ENCODE measurements around the gene P2RY6.

P2RY6 gene

DNA sequence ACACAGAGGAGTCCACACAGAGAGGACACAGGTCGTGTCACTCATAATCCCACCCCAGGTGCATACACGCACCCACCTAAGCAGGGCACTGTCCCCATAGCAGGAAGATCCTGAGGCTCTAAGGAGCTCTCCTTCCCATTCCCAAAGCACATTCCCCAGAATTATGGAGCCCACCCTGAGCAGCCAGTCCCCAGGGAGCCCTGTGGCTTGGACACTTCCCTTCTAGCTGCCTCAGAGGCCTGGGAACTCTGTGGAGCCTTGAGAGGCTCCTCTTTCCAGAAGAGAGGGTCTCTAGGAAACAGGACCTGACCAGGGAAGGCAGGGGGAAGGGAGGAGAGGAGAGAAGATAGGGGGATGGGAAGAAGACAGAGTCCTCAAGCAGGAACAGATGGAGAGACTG lies 65.7 kb downstream of the P2RY6 start:
- DNase-seq: no peak

- DNase-seq: no peak
Measured at GRCh38 chr11:73338279-73338678, 66.1 kb downstream of the P2RY6 start.

- DNase-seq: no peak
Measured at GRCh38 chr11:73340164-73340563, 68.0 kb downstream of the P2RY6 start.

GRCh38 chr11:73342633-73343032 lies 70.5 kb downstream of the P2RY6 start:
- DNase-seq: peak in 2 of 14 donors; percentile 13 to 44

DNA sequence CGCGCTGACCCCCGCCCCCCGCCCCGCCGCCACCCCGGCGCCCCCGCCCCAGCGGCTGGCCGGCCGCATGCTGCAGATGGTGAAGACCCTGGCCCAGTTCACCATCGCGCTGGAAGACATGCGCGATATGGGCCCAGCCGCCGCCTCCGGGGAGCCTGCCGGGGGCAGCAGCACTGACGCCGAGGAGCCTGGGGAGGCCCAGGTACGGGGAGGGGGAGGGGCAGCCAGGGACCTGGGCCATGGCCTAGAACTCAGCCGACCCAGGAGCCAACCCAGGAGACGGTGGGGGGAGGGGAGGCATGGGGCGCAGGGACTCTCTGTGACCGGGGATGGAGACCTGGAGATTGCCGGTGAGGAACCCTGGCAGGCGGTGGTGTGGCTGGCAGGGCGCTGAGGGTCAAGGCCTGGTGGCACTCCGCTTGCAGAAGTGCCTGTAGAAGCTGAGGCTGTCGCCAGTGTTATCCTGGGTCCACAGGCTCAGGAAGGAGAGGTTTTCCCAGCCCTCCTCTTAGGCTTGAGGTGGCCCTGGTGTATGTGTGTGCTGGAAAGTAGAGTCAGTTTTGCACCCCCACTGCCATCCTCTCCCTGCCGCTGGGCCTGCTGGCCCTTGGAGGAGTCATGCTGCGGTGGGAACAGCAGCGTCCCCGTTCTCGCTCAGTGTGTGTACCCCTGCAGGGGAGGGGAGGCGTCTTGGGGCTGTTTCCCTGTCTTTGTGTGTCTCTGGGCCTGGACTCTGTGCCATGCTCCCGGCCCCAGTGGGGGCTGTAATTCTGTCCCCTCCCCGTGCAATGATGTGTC lies 71.1 kb downstream of the P2RY6 start:
- peak in 1 of 14 donors; percentile 46 for DNase-seq

DNA sequence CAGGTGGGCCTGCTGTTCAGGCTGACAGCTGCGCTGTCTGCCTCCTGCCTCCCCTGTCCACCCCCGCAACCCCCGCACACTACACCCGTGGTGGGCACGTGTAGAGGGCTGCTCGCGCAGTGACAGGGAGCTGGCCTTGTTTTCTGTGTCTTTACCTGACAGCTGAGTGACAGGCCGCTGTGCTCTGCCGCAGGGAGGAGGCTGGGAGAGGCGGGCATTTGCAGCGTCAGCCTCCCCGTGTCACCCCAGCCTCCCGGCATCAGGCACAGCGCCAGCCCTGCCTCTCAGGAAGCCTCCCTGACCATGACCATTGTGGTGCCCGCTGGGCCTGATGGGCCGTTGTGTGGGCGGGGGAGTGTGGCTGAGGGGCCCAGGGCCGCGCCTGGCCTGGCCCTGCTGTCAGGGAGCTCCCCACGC lies 72.1 kb downstream of the P2RY6 start:
- peak in 8 of 14 donors; percentile 17 to 68 (median 44) for DNase-seq

- DNase-seq: peak in 1 of 14 donors; percentile 49
Measured at GRCh38 chr11:73345481-73346160, 73.5 kb downstream of the P2RY6 start.

DNA sequence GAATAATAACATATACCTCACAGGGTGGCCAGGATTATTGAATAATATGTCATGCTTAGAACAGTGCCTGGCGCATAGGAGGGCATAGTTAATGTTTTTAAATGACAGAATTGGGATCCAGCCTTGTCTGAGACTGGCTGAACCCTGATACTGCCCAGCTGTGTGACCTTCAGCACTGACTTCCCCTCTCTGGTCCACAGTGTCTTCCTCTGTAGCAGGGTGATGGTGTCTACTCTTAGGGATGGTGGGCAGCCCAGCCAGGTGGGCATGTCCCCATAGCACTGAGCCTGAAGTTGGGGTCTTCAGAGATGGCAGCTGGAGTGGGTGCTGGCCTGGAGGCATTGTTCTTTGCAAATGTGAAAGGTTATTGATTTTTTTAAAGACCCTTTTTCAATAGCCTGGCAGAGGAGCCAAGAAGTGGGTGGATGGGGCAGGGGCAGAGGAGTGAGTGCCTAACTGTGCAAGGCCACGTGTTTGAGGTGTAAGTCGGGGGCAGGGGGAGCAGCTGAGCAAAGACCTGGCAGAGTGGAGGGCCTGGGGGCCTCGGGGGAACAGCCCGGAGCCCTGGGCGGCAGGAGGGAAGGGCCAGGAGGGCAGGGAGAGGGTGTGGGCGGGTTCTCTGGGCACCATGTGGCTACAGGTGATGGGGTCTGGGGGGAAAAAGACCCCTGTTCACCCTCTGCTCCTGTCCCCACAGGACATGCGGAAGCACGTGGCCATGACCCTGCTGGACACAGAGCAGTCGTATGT lies 74.2 kb downstream of the P2RY6 start:
- no peak for DNase-seq

- peak in 2 of 14 donors; percentile 24 to 26 for DNase-seq
Measured at GRCh38 chr11:73347067-73347466, 74.9 kb downstream of the P2RY6 start.

Measured in C1 segment of cervical spinal cord (tissue), 14 donors.